HCT116 (cell line): ENCODE data around the gene PGS1. TPM values are rescaled to one million over a fixed set of nuclear protein-coding genes. Genes with fewer than 3 reads are reported as not detected.

Source experiments
- ATAC-seq: fragments of 200-7000 bp; cut with Tn5 transposase; 2 replicates; pipeline ENCODE4 v1.9.1; 2020; ENCODE audit warnings: mild to moderate bottlenecking, moderate library complexity
- BruUV-seq: library from RNA; stranded (reverse); fragments of 400-500 nt; replicated peaks from 2 replicates; lab custom pipeline; 2021; lab: Mats Ljungman, UMichigan
- CTCF ChIA-PET: fragments of 300-600 bp; sonication (Branson Sonifier 250); formaldehyde crosslinking; loops from one replicate; lab custom pipeline; 2021; ENCODE audit warnings: antibody characterized with exemption; lab: Charles Lee
- POLR2A ChIA-PET: fragments of 300-600, 350-600 bp; sonication (Branson Sonifier 250); formaldehyde crosslinking; loops from one replicate; lab custom pipeline; 2021; ENCODE audit warnings: antibody characterized with exemption; lab: Charles Lee
- RAD21 ChIA-PET, 2 experiments: fragments of 300-600 bp; sonication (Branson Sonifier 250); formaldehyde crosslinking; loops; one replicate each; lab custom pipeline; 2023; ENCODE audit warnings: low total read pairs in 2 of 2; ENCODE audit not compliant: uncharacterized antibody in 2 of 2, unreplicated experiment in 2 of 2, low non-redundant PET in 1 of 2; lab: Charles Lee
- DNase-seq: peaks from one replicate; pipeline ENCODE4 v3.0.0-alpha.2; 2010; ENCODE audit warnings: low read depth, low spot score
- H2AFZ ChIP-seq: fragments of 200-600 bp; shearing (Covaris generic), sonication (generic); 2 replicates; pipeline ENCODE4 v1.6.1; 2017; ENCODE audit warnings: low read depth, mixed run types, mixed read lengths, antibody characterized with exemption, low read length; ENCODE audit not compliant: poor library complexity, severe bottlenecking
- H3K27ac ChIP-seq: 2 replicates; pipeline ENCODE4 v1.5.1; 2012; ENCODE audit warnings: low read depth, low read length
- H3K27me3 ChIP-seq: fragments of 200-600 bp; sonication (generic); 2 replicates; pipeline ENCODE4 v1.6.1; 2016; ENCODE audit warnings: mixed run types, low read length, mixed read lengths; ENCODE audit not compliant: insufficient read depth
- H3K36me3 ChIP-seq, 2 experiments: fragments of 200-500 bp in 1 of 2; fragments of 200-600 bp in 1 of 2; sonication (Bioruptor generic) in 1 of 2; sonication (generic) in 1 of 2; 2 replicates each; pipeline versions ENCODE4 v1.5.1 to v1.6.1; 2014 to 2016; ENCODE audit warnings: low read length in 2 of 2, inconsistent platforms in 1 of 2, mixed read lengths in 1 of 2, mixed run types in 1 of 2; ENCODE audit not compliant: insufficient read depth in 2 of 2, control insufficient read depth in 1 of 2
- H3K4me1 ChIP-seq, 2 experiments: fragments of 200-600 bp in 1 of 2; sonication (generic) in 1 of 2; 2 replicates each; pipeline versions ENCODE4 v1.5.1 to v1.6.1; 2012 to 2017; ENCODE audit warnings: low read length in 2 of 2, inconsistent platforms in 1 of 2, mild to moderate bottlenecking in 1 of 2, mixed read lengths in 1 of 2, mixed run types in 1 of 2, moderate library complexity in 1 of 2; ENCODE audit not compliant: insufficient read depth in 2 of 2, control insufficient read depth in 1 of 2
- H3K4me2 ChIP-seq: fragments of 200-600 bp; sonication (generic); 2 replicates; pipeline ENCODE4 v1.6.1; 2017; ENCODE audit warnings: mixed run types, low read length, mixed read lengths
- H3K4me3 ChIP-seq, 2 experiments: fragments of 200-600 bp in 1 of 2; sonication (generic) in 1 of 2; replicated peaks in 1 of 2; 2 replicates each; pipeline ENCODE4 v1.5.1; 2011 to 2016; ENCODE audit warnings: low read length in 2 of 2, control low read depth in 1 of 2, low read depth in 1 of 2, mild to moderate bottlenecking in 1 of 2, mixed read lengths in 1 of 2, mixed run types in 1 of 2
- H3K79me2 ChIP-seq: fragments of 200-600 bp; sonication (generic); 2 replicates; pipeline ENCODE4 v1.6.1; 2017; ENCODE audit warnings: mild to moderate bottlenecking, mixed run types, low read length, moderate library complexity, mixed read lengths; ENCODE audit not compliant: insufficient read depth
- H3K9ac ChIP-seq: fragments of 200-600 bp; sonication (generic); 2 replicates; pipeline ENCODE4 v1.6.1; 2016; ENCODE audit warnings: low read length, mixed read lengths
- H3K9me2 ChIP-seq: fragments of 200-600 bp; sonication (generic), shearing (Covaris generic); 2 replicates; pipeline ENCODE4 v1.6.1; 2017; ENCODE audit warnings: mixed run types, mild to moderate bottlenecking, moderate library complexity; ENCODE audit not compliant: insufficient read depth
- H3K9me3 ChIP-seq, 2 experiments: fragments of 200-500 bp in 1 of 2; fragments of 200-600 bp in 1 of 2; sonication (Bioruptor generic) in 1 of 2; sonication (generic) in 1 of 2; 2 replicates each; pipeline ENCODE4 v1.6.1; 2014 to 2017; ENCODE audit warnings: low read length in 2 of 2, mixed read lengths in 2 of 2, inconsistent platforms in 1 of 2, low read depth in 1 of 2, mild to moderate bottlenecking in 1 of 2, mixed run types in 1 of 2, moderate library complexity in 1 of 2; ENCODE audit not compliant: control insufficient read depth in 1 of 2, insufficient read depth in 1 of 2
- H4K20me1 ChIP-seq: fragments of 200-600 bp; sonication (generic), shearing (Covaris generic); 2 replicates; pipeline ENCODE4 v1.6.1; 2017; ENCODE audit warnings: mixed run types, mild to moderate bottlenecking, moderate library complexity; ENCODE audit not compliant: insufficient read depth
- CBX3 ChIP-seq: IDR thresholded peaks from 2 replicates; pipeline ENCODE4 v1.6.1; 2012; ENCODE audit warnings: low read depth
- EGR1 ChIP-seq: IDR thresholded peaks from 2 replicates; pipeline ENCODE4 v1.6.1; 2012; ENCODE audit warnings: low read depth
- EZH2phosphoT487 ChIP-seq: fragments of 200-600 bp; IDR thresholded peaks from 2 replicates; pipeline ENCODE4 v1.6.1; 2018; ENCODE audit warnings: antibody characterized with exemption, borderline replicate concordance
- FOSL1 ChIP-seq: IDR thresholded peaks from 2 replicates; pipeline ENCODE4 v1.6.1; 2012; ENCODE audit warnings: low read depth
- JUND ChIP-seq: IDR thresholded peaks from 2 replicates; pipeline ENCODE4 v1.6.1; 2012
- POLR2AphosphoS5 ChIP-seq: IDR thresholded peaks from 2 replicates; pipeline ENCODE4 v1.6.1; 2011; ENCODE audit warnings: mild to moderate bottlenecking, low read depth, low read length, moderate library complexity
- SIN3A ChIP-seq: IDR thresholded peaks from 2 replicates; pipeline ENCODE4 v1.6.1; 2012; ENCODE audit warnings: low read depth
- SP1 ChIP-seq: IDR thresholded peaks from 2 replicates; pipeline ENCODE4 v1.6.1; 2012; ENCODE audit warnings: low read depth
- YY1 ChIP-seq: IDR thresholded peaks from 2 replicates; pipeline ENCODE4 v1.6.1; 2011; ENCODE audit warnings: low read length, low read depth, moderate library complexity, mild to moderate bottlenecking; ENCODE audit not compliant: insufficient replicate concordance; ENCODE audit errors: extremely low read depth
- ZFX ChIP-seq: fragments of 450-650 bp; IDR thresholded peaks from 2 replicates; pipeline ENCODE4 v1.6.1; 2017
- ZNF274 ChIP-seq: fragments of 200-500 bp; sonication (Bioruptor generic); IDR thresholded peaks from 2 replicates; pipeline ENCODE4 v1.6.1; 2014; ENCODE audit warnings: mild to moderate bottlenecking, low read depth, low read length, inconsistent platforms
- intact Hi-C: fragments of 100-400 bp; cut with micrococcal nuclease; formaldehyde crosslinking; loops from 2 replicates; pipeline ENCODE4 v1.10.0; 2022
- total RNA-seq: library from RNA; stranded (reverse); gene quantifications from one replicate; pipeline ENCODE4 v1.2.1, GENCODE V29; 2021; ENCODE audit not compliant: unreplicated experiment
- TF ChIP-seq, protein P1 (sequence below), 3 experiments: fragments of 200-600 bp in 1 of 3; sonication (generic) in 1 of 3; IDR thresholded peaks in 2 of 3; conservative IDR thresholded peaks in 1 of 3; 2 replicates each; pipeline ENCODE4 v1.5.1; 2012 to 2017; ENCODE audit warnings: low read depth in 2 of 3, low read length in 2 of 3, antibody characterized with exemption in 1 of 3, borderline replicate concordance in 1 of 3, control low read depth in 1 of 3, mild to moderate bottlenecking in 1 of 3, mixed read lengths in 1 of 3, mixed run types in 1 of 3, moderate library complexity in 1 of 3; ENCODE audit not compliant: insufficient read depth in 1 of 3
- TF ChIP-seq, protein P2 (sequence below): IDR thresholded peaks from 2 replicates; pipeline ENCODE4 v1.6.1; 2011; ENCODE audit warnings: mild to moderate bottlenecking, low read length, moderate library complexity; ENCODE audit not compliant: insufficient replicate concordance; ENCODE audit errors: extremely low read depth
- TF ChIP-seq, protein P3 (sequence below): IDR thresholded peaks from 2 replicates; pipeline ENCODE4 v1.6.1; 2012
- TF ChIP-seq, protein P4 (sequence below): IDR thresholded peaks from 2 replicates; pipeline ENCODE4 v1.6.1; 2012; ENCODE audit warnings: low read depth
- TF ChIP-seq, protein P5 (sequence below): IDR thresholded peaks from 2 replicates; pipeline ENCODE4 v1.6.1; 2012

The PGS1 gene
- total RNA-seq, 1 experiment from 2014 or later = 44.4 TPM

DNA sequence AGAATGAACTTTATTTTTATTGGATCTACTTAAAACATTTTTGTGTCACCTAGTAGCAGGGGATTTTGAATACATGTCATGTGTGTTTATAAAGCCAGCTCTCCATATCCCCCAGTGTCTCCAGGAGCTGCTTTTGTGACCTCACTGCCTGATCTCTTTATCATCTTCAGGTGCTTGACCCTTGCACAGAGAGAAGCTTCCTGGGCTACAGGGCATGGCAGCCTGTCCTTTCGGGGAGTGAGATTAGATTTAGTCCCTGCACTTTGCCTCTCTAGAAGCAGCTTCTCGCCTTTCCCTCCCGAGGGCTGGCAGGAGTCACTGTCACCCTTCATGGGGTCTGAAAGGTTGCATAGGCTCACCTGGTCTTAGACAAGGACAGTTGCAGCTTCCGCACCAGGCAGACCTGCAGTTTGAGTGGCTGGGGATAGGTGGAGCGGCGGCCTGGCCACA is 42.7 kb downstream of the PGS1 start:
- no peak for ATAC-seq

More for the DNA sequence above, 42.7 kb downstream of the PGS1 start:
- Histone ChIP-seq H3K27ac (no peak overlapping the region), H3K36me3 (peaks cover 35 to 40% of the 10 kb centered on the region in 2 experiments; a peak in 3 of 4 replicates), H3K9me2 (no peaks in the 10 kb centered on the region), H3K9ac (no peak overlapping the region), H3K79me2 (peaks cover 24% of the 10 kb centered on the region), H3K4me3 (no peak overlapping the region), H3K27me3 (no peaks in the 10 kb centered on the region), H4K20me1 (peaks cover 6% of the 10 kb centered on the region; the same call in 1 of the 2 replicates), H3K4me1 (no peaks in the 10 kb centered on the region), H2AFZ (no peak overlapping the region), H3K9me3 (no peaks in the 10 kb centered on the region), H3K4me2 (no peak overlapping the region)
- DNase-seq = no peak
- BruUV-seq = no TSS peak
- CTCF ChIA-PET = interaction anchor here (1.1 to 3.3 kb wide), 8 partner anchors 10 to 394 kb away, joined by 3 to 61 read pairs (median 8); no protein-coding TSS in a partner anchor
- RAD21 ChIA-PET = interaction anchor here (0.6 to 2.0 kb wide), 4 partner anchors 60 to 170 kb away, joined by 6 to 12 read pairs (median 9); no protein-coding TSS in a partner anchor
- POLR2A ChIA-PET = interaction anchor here (2.4 kb wide), 1 partner anchor 60 kb away, joined by 9 read pairs; no protein-coding TSS in a partner anchor
- intact Hi-C loops = loop anchor here (10.0 kb wide), 2 partner anchors 306 to 336 kb away; no protein-coding TSS in a partner anchor
- TF ChIP-seq FOSL1 = no peak
- TF ChIP-seq, protein P1, sequence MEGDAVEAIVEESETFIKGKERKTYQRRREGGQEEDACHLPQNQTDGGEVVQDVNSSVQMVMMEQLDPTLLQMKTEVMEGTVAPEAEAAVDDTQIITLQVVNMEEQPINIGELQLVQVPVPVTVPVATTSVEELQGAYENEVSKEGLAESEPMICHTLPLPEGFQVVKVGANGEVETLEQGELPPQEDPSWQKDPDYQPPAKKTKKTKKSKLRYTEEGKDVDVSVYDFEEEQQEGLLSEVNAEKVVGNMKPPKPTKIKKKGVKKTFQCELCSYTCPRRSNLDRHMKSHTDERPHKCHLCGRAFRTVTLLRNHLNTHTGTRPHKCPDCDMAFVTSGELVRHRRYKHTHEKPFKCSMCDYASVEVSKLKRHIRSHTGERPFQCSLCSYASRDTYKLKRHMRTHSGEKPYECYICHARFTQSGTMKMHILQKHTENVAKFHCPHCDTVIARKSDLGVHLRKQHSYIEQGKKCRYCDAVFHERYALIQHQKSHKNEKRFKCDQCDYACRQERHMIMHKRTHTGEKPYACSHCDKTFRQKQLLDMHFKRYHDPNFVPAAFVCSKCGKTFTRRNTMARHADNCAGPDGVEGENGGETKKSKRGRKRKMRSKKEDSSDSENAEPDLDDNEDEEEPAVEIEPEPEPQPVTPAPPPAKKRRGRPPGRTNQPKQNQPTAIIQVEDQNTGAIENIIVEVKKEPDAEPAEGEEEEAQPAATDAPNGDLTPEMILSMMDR (IDR thresholded peaks at IDR 0.05 in 2 of 3, conservative IDR thresholded peaks at IDR 0.05 in 1 of 3; ENCODE audit: borderline replicate concordance in 1 of 3, insufficient read depth in 1 of 3, low read depth in 2 of 3, low read length in 2 of 3) = no peak
- no peak for TF ChIP-seq YY1
- TF ChIP-seq, protein P2, sequence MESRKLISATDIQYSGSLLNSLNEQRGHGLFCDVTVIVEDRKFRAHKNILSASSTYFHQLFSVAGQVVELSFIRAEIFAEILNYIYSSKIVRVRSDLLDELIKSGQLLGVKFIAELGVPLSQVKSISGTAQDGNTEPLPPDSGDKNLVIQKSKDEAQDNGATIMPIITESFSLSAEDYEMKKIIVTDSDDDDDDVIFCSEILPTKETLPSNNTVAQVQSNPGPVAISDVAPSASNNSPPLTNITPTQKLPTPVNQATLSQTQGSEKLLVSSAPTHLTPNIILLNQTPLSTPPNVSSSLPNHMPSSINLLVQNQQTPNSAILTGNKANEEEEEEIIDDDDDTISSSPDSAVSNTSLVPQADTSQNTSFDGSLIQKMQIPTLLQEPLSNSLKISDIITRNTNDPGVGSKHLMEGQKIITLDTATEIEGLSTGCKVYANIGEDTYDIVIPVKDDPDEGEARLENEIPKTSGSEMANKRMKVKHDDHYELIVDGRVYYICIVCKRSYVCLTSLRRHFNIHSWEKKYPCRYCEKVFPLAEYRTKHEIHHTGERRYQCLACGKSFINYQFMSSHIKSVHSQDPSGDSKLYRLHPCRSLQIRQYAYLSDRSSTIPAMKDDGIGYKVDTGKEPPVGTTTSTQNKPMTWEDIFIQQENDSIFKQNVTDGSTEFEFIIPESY = no peak
- no peak for TF ChIP-seq POLR2AphosphoS5
- TF ChIP-seq, protein P3, sequence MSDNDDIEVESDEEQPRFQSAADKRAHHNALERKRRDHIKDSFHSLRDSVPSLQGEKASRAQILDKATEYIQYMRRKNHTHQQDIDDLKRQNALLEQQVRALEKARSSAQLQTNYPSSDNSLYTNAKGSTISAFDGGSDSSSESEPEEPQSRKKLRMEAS = no peak
- no peak for TF ChIP-seq CBX3
- TF ChIP-seq ZNF274 = no peak
- TF ChIP-seq ZFX = no peak
- no peak for TF ChIP-seq EZH2phosphoT487
- TF ChIP-seq, protein P4, sequence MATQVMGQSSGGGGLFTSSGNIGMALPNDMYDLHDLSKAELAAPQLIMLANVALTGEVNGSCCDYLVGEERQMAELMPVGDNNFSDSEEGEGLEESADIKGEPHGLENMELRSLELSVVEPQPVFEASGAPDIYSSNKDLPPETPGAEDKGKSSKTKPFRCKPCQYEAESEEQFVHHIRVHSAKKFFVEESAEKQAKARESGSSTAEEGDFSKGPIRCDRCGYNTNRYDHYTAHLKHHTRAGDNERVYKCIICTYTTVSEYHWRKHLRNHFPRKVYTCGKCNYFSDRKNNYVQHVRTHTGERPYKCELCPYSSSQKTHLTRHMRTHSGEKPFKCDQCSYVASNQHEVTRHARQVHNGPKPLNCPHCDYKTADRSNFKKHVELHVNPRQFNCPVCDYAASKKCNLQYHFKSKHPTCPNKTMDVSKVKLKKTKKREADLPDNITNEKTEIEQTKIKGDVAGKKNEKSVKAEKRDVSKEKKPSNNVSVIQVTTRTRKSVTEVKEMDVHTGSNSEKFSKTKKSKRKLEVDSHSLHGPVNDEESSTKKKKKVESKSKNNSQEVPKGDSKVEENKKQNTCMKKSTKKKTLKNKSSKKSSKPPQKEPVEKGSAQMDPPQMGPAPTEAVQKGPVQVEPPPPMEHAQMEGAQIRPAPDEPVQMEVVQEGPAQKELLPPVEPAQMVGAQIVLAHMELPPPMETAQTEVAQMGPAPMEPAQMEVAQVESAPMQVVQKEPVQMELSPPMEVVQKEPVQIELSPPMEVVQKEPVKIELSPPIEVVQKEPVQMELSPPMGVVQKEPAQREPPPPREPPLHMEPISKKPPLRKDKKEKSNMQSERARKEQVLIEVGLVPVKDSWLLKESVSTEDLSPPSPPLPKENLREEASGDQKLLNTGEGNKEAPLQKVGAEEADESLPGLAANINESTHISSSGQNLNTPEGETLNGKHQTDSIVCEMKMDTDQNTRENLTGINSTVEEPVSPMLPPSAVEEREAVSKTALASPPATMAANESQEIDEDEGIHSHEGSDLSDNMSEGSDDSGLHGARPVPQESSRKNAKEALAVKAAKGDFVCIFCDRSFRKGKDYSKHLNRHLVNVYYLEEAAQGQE = no peak
- no peak for TF ChIP-seq SIN3A
- TF ChIP-seq, protein P5, sequence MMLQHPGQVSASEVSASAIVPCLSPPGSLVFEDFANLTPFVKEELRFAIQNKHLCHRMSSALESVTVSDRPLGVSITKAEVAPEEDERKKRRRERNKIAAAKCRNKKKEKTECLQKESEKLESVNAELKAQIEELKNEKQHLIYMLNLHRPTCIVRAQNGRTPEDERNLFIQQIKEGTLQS = no peak
- no peak for TF ChIP-seq JUND
- TF ChIP-seq EGR1 = no peak
- TF ChIP-seq SP1 = no peak
